GM10248 (cell line): Measurements from ENCODE around the gene HRH3.

ENCODE experiments used
- CTCF ChIA-PET: fragments of 300-600 bp; sonication (Branson Sonifier 250); formaldehyde crosslinking; extraction: SDS; loops from one replicate; lab custom pipeline; 2021; ENCODE audit warnings: antibody characterized with exemption; lab: Yijun Ruan, JAX
- POLR2A ChIA-PET: fragments of 350-650 bp; sonication (Branson Sonifier 250); formaldehyde crosslinking; extraction: SDS; loops from one replicate; lab custom pipeline; 2020; ENCODE audit warnings: antibody characterized with exemption; lab: Yijun Ruan, JAX
- DNase-seq: peaks from one replicate; pipeline ENCODE4 v3.0.0; 2012; ENCODE audit errors: extremely low spot score
- CTCF ChIP-seq: IDR thresholded peaks from 2 replicates; pipeline ENCODE4 v1.5.1; 2012; ENCODE audit warnings: mild to moderate bottlenecking, low read depth; ENCODE audit errors: extremely low read depth, missing control alignments, control extremely low read depth

Gene HRH3

GRCh38 chr20:62232770-62233645 is 12.9 kb upstream of the HRH3 start:
- TF ChIP-seq CTCF, result no peak
- ChIA-PET POLR2A (no interaction called here), CTCF (interaction anchor here (1.4 kb wide), 1 partner anchor 23 kb away, joined by 3 read pairs; no protein-coding TSS in a partner anchor)
- no peak for DNase-seq

DNA sequence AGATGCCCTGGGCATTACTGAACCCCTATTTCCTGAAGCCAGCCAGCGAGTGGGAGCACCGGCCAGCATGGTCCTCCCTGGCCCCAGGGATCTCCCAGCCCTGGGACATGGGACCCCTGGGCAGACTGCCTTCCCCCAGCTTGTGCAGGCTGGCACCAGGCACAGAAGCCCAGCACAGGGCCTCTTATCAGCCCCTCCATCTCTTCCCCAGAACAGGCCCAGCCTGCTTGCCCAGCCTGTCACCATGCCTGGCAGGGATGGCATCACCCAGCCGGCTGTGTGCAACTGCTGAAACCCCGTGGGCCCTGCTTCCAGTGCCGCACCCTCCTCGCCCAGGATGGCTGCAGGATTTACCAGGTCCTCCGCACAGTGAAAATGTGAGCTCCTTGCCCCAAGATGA is 12.1 kb upstream of the HRH3 start:
- ChIA-PET POLR2A (no interaction called here), CTCF (no interaction called here)
- TF ChIP-seq CTCF, result no peak
- DNase-seq, result no peak

DNA sequence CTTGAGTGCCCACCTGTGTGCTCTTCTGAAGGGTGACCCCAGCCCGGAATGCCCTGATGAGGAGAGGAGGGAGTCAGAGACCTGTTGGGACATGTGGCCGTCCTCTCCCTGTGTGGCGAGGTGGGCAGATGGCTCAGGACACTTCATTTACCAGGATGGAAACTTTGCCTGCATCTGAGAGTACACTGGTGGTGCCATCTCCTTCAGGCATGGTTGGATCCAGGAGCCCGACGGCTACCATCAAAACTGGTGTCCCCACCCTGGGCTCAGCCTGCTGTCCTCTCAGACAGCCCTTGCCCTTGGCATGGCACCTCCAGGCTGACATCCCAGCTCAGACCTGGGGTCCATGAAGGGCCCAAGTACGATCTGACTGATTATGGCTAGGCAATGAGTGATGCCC is 11.2 kb upstream of the HRH3 start:
- ChIA-PET CTCF (no interaction called here), POLR2A (no interaction called here)
- no peak for DNase-seq
- TF ChIP-seq CTCF, result no peak

DNA sequence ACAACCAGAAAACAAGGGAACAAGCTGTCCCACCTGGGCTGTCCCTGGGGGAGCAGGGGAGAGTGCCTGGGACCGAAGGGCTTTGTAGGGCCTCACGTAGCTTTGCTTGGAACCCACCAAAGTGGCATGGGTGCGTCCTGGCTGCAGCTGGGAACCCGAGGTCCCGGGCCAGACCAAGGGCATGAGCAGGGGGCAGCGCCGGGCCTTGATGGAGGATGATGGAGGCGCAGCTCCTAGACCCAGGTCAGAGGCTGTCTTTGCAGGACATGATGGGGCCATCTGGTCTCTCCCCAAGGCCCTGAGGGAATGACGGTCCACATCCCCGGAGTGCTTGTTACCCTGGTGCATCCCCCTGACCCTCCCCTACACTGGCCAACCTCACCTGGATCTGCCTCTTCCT is 10.6 kb upstream of the HRH3 start:
- no peak for TF ChIP-seq CTCF
- ChIA-PET CTCF (no interaction called here), POLR2A (no interaction called here)
- DNase-seq, result no peak

DNA sequence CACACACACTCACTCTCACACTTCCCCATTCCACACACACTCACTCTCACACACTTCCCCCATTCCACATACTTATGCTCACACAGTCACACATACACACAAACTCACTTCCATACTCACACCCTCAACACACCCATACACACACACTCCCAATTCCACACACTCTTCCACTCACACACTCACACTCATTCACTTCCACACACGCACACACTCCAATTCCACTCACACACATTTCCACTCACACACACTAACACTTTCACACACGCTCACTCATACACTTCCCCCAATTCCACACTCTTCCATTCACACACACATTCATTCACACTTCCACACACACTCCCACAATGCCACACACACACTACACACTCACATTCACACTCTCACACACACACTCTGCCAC is 10.2 kb upstream of the HRH3 start:
- no peak for DNase-seq
- ChIA-PET CTCF (no interaction called here), POLR2A (no interaction called here)
- no peak for TF ChIP-seq CTCF

GRCh38 chr20:62229667-62230066 is 9.6 kb upstream of the HRH3 start:
- ChIA-PET CTCF (no interaction called here), POLR2A (no interaction called here)
- no peak for DNase-seq
- no peak for TF ChIP-seq CTCF
